Neural progenitor cell (in vitro differentiated cells): ENCODE measurements around the gene FAM20C. TPM values are rescaled to one million over a fixed set of nuclear protein-coding genes. Genes with fewer than 3 reads are reported as not detected.

Experiments
- DNase-seq: peaks from one replicate; pipeline ENCODE4 v3.0.0-alpha.2; 2016; ENCODE audit warnings: low spot score
- H2AFZ ChIP-seq: fragments of 200-600 bp; sonication (generic); replicated peaks from 2 replicates; pipeline ENCODE4 v1.6.1; 2016; ENCODE audit warnings: antibody characterized with exemption
- H3F3A ChIP-seq: fragments of 200-600 bp; sonication (generic); 2 replicates; pipeline ENCODE4 v1.6.1; 2016; ENCODE audit warnings: antibody characterized with exemption, low read depth
- H3K27ac ChIP-seq: fragments of 200-600 bp; sonication (generic); 2 replicates; pipeline ENCODE4 v1.5.1; 2016; ENCODE audit warnings: mild to moderate bottlenecking
- H3K27me3 ChIP-seq: fragments of 200-600 bp; sonication (generic); 2 replicates; pipeline ENCODE4 v1.6.1; 2016; ENCODE audit warnings: mild to moderate bottlenecking, moderate library complexity
- H3K36me3 ChIP-seq: fragments of 200-600 bp; sonication (generic); 2 replicates; pipeline ENCODE4 v1.5.1; 2016
- H3K4me1 ChIP-seq: fragments of 200-600 bp; sonication (generic); 2 replicates; pipeline ENCODE4 v1.6.1; 2016; ENCODE audit warnings: mixed run types
- H3K4me2 ChIP-seq: fragments of 200-600 bp; sonication (generic); 2 replicates; pipeline ENCODE4 v1.6.1; 2016
- H3K4me3 ChIP-seq: fragments of 200-600 bp; sonication (generic); 2 replicates; pipeline ENCODE4 v1.5.1; 2016
- H3K79me2 ChIP-seq: fragments of 200-600 bp; sonication (generic); 2 replicates; pipeline ENCODE4 v1.6.1; 2016; ENCODE audit warnings: low read depth
- H3K9ac ChIP-seq: fragments of 200-600 bp; sonication (generic); 2 replicates; pipeline ENCODE4 v1.6.1; 2016
- H3K9me3 ChIP-seq: fragments of 200-600 bp; sonication (generic); 2 replicates; pipeline ENCODE4 v1.5.1; 2016; ENCODE audit warnings: low read depth
- H4K20me1 ChIP-seq: fragments of 200-600 bp; sonication (generic); 2 replicates; pipeline ENCODE4 v1.6.1; 2016; ENCODE audit warnings: low read depth
- H3K27ac Mint-ChIP-seq: 3 replicates; pipeline ENCODE4 v1.8.0; 2021; ENCODE audit warnings: mixed read lengths
- H3K27me3 Mint-ChIP-seq: 2 replicates; pipeline ENCODE4 v1.8.0; 2022; ENCODE audit warnings: low read depth, mild to moderate bottlenecking, inconsistent platforms, moderate library complexity, mixed read lengths; ENCODE audit not compliant: insufficient read depth
- H3K36me3 Mint-ChIP-seq: 3 replicates; pipeline ENCODE4 v1.8.0; 2021; ENCODE audit warnings: mixed read lengths
- H3K4me1 Mint-ChIP-seq: 3 replicates; pipeline ENCODE4 v1.8.0; 2021; ENCODE audit warnings: mixed read lengths
- H3K4me3 Mint-ChIP-seq: 3 replicates; pipeline ENCODE4 v1.8.0; 2021; ENCODE audit warnings: mild to moderate bottlenecking, moderate library complexity, mixed read lengths
- H3K9me3 Mint-ChIP-seq: 3 replicates; pipeline ENCODE4 v1.8.0; 2020; ENCODE audit warnings: mixed read lengths
- EZH2 ChIP-seq: fragments of 200-600 bp; sonication (generic); IDR thresholded peaks from 2 replicates; pipeline ENCODE4 v1.6.1; 2017; ENCODE audit warnings: antibody characterized with exemption, mild to moderate bottlenecking, moderate library complexity
- EZH2phosphoT487 ChIP-seq: fragments of 200-600 bp; sonication (generic); IDR thresholded peaks from 2 replicates; pipeline ENCODE4 v1.6.1; 2017; ENCODE audit warnings: antibody characterized with exemption
- total RNA-seq: library from RNA; depleted of rRNA; stranded (reverse); fragments of >200 nt; gene quantifications from 2 replicates; pipeline ENCODE4 v1.2.3, GENCODE V29; 2015; ENCODE audit warnings: low replicate concordance
- TF ChIP-seq, protein P1 (sequence below): fragments of 200-600 bp; sonication (generic); IDR thresholded peaks from 2 replicates; pipeline ENCODE4 v1.5.1; 2017; ENCODE audit warnings: antibody characterized with exemption, mild to moderate bottlenecking

The FAM20C gene
- total RNA-seq, 1 donor from 2014 or later: 3.8 TPM

DNA sequence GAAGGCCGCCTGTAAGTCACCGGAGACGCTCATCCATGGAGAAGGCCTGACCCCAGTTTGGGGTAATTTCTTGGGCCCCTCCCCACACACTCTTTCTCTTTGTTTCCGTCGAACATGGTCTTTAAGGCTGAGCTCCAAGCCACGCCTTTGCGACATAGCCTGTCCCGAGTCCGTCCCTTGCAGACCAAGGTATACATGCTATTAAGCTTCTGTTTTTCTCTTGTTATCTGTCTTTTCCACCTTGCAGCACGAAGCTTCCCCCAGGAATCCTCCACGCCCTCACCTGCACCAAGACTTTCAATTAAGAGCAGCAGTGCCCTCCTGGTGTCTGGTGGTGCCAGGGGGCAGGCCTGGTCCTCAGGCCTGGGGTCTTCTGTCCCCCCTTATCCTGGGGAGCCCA, 4.2 kb upstream of the FAM20C start:
- Histone ChIP-seq H3K9ac (no peak overlapping the region), H3K4me3 (no peak overlapping the region), H3K4me1 (peaks cover 9% of the 10 kb centered on the region), H4K20me1 (peaks cover 13% of the 10 kb centered on the region), H3K79me2 (no peaks in the 10 kb centered on the region), H3K27ac (no peak overlapping the region), H3K4me2 (no peak overlapping the region), H3K9me3 (no peaks in the 10 kb centered on the region), H3F3A (peaks cover 16% of the 10 kb centered on the region), H3K36me3 (no peaks in the 10 kb centered on the region), H3K27me3 (peaks cover 57% of the 10 kb centered on the region), H2AFZ (no peak overlapping the region)
- H3K4me3 Mint-ChIP-seq: no peak overlapping the region
- H3K9me3 Mint-ChIP-seq: no peaks in the 10 kb centered on the region
- no peaks in the 10 kb centered on the region for H3K36me3 Mint-ChIP-seq
- H3K27ac Mint-ChIP-seq: no peak overlapping the region
- peaks cover 40% of the 10 kb centered on the region for H3K4me1 Mint-ChIP-seq
- H3K27me3 Mint-ChIP-seq: peaks cover 10% of the 10 kb centered on the region
- DNase-seq: no peak
- TF ChIP-seq EZH2: no peak
- no peak for TF ChIP-seq EZH2phosphoT487
- TF ChIP-seq, protein P1, sequence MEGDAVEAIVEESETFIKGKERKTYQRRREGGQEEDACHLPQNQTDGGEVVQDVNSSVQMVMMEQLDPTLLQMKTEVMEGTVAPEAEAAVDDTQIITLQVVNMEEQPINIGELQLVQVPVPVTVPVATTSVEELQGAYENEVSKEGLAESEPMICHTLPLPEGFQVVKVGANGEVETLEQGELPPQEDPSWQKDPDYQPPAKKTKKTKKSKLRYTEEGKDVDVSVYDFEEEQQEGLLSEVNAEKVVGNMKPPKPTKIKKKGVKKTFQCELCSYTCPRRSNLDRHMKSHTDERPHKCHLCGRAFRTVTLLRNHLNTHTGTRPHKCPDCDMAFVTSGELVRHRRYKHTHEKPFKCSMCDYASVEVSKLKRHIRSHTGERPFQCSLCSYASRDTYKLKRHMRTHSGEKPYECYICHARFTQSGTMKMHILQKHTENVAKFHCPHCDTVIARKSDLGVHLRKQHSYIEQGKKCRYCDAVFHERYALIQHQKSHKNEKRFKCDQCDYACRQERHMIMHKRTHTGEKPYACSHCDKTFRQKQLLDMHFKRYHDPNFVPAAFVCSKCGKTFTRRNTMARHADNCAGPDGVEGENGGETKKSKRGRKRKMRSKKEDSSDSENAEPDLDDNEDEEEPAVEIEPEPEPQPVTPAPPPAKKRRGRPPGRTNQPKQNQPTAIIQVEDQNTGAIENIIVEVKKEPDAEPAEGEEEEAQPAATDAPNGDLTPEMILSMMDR: no peak

DNA sequence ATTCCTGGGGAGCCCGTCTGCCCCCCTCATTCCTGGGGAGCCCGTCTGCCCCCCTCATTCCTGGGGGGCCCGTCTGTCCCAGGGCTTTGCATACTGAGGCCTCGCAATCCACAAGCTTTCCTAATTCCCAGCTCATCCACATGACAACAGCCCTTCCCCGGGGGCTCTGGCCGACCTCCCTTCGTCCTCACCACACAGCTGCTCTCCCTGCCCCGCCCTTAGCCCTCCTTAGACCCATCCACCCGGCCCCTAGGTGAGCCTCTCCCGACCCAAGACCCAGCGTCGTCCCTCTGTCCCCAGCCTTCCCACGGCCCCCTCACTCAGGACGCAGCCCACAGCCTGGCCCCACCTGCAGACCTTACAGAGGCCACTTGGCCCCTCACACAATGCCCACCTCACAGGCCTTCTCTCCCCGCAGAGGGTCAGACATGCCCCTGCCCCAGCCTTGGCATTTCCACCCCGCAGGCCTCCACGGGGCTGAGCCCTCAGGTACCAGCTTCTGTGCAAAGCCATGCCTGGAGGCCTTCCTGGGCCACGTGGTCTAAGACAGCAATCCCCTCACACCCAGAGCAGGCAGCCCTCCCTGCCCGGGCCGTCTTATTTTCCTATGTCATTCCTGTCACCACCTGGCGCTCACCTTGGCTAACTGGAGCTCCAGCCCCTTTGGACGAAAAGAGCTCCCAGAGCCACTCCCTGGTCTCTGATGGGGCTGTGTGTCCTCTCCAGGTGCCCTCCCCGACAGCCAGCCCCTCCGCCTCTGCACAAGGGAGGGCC, 3.5 kb upstream of the FAM20C start:
- H3F3A ChIP-seq: peaks cover 16% of the 10 kb centered on the region
- no peak overlapping the region for H3K4me2 ChIP-seq
- peaks cover 13% of the 10 kb centered on the region for H3K27me3 Mint-ChIP-seq
- H3K9ac ChIP-seq: no peak overlapping the region
- no peaks in the 10 kb centered on the region for H3K9me3 ChIP-seq
- H3K36me3 Mint-ChIP-seq: no peaks in the 10 kb centered on the region
- H3K36me3 ChIP-seq: no peaks in the 10 kb centered on the region
- peaks cover 65% of the 10 kb centered on the region for H3K27me3 ChIP-seq
- H3K4me3 Mint-ChIP-seq: no peak overlapping the region
- H2AFZ ChIP-seq: no peak overlapping the region
- no peak for DNase-seq
- no peaks in the 10 kb centered on the region for H3K79me2 ChIP-seq
- H3K27ac Mint-ChIP-seq: no peak overlapping the region
- peaks cover 12% of the 10 kb centered on the region for H3K4me1 ChIP-seq
- peaks cover 39% of the 10 kb centered on the region for H3K4me1 Mint-ChIP-seq
- H3K27ac ChIP-seq: no peak overlapping the region
- no peak overlapping the region for H3K4me3 ChIP-seq
- TF ChIP-seq, protein P1: no peak
- TF ChIP-seq EZH2 (no peak), EZH2phosphoT487 (no peak)
- H3K9me3 Mint-ChIP-seq: no peaks in the 10 kb centered on the region
- H4K20me1 ChIP-seq: peaks cover 14% of the 10 kb centered on the region

DNA sequence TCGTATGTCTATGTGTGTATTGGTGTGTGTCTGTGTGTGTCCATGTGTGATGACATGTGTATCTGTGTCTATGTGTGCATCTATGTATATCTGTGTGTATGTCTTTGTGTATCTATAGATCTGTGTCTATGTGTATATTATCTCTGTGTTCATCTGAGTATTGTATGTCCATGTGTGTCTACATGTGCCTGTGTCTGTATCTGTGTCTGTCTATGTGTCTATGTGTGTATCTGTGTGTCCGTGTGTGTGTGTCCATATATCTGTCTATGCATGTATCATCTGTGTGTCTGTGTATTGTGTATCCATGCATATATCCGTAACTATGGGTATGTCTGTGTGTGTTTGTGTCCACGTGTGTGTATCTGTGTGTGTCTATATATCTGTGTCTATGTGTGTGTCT, 2.7 kb upstream of the FAM20C start:
- no peak overlapping the region for H2AFZ ChIP-seq
- Mint-ChIP-seq H3K9me3 (no peaks in the 10 kb centered on the region), H3K27ac (peak overlapping the region; percentile 0), H3K27me3 (peaks cover 17% of the 10 kb centered on the region), H3K36me3 (no peaks in the 10 kb centered on the region), H3K4me3 (peak overlapping the region; percentile 3), H3K4me1 (peaks cover 44% of the 10 kb centered on the region)
- TF ChIP-seq EZH2phosphoT487: no peak
- TF ChIP-seq EZH2: no peak
- TF ChIP-seq, protein P1: no peak
- no peaks in the 10 kb centered on the region for H3K36me3 ChIP-seq
- H3K9ac ChIP-seq: no peak overlapping the region
- no peak overlapping the region for H3K4me3 ChIP-seq
- H3K4me2 ChIP-seq: no peak overlapping the region
- peaks cover 16% of the 10 kb centered on the region for H3F3A ChIP-seq
- no peaks in the 10 kb centered on the region for H3K9me3 ChIP-seq
- no peak overlapping the region for H3K27ac ChIP-seq
- peaks cover 21% of the 10 kb centered on the region for H3K4me1 ChIP-seq
- no peak for DNase-seq
- peaks cover 22% of the 10 kb centered on the region for H4K20me1 ChIP-seq
- peaks cover 73% of the 10 kb centered on the region for H3K27me3 ChIP-seq
- H3K79me2 ChIP-seq: no peaks in the 10 kb centered on the region
